Gastroesophageal sphincter (tissue), 3 donors: ENCODE data around the gene ANKS1B.

ENCODE experiments used
- EP300 ChIP-seq: sonication (generic); formaldehyde crosslinking; IDR thresholded peaks from one replicate; pipeline ENCODE4 v1.6.1; 2017; ENCODE audit warnings: antibody characterized with exemption, mild to moderate bottlenecking
- POLR2A ChIP-seq, 2 donors: fragments of 450-650 bp; IDR thresholded peaks; one replicate each; pipeline ENCODE4 v1.6.1; 2017; ENCODE audit warnings: antibody characterized with exemption in 2 of 2, mild to moderate bottlenecking in 2 of 2, moderate library complexity in 1 of 2
- TF ChIP-seq, protein P1 (sequence below), 4 experiments: fragments of 200-600 bp in 2 of 4; fragments of 450-650 bp in 2 of 4; sonication (generic) in 1 of 4; IDR thresholded peaks; one replicate each; pipeline ENCODE4 v1.5.1; 2017 to 2019; ENCODE audit warnings: antibody characterized with exemption in 4 of 4, mild to moderate bottlenecking in 2 of 4, moderate library complexity in 2 of 4

- TF ChIP-seq, protein P1, sequence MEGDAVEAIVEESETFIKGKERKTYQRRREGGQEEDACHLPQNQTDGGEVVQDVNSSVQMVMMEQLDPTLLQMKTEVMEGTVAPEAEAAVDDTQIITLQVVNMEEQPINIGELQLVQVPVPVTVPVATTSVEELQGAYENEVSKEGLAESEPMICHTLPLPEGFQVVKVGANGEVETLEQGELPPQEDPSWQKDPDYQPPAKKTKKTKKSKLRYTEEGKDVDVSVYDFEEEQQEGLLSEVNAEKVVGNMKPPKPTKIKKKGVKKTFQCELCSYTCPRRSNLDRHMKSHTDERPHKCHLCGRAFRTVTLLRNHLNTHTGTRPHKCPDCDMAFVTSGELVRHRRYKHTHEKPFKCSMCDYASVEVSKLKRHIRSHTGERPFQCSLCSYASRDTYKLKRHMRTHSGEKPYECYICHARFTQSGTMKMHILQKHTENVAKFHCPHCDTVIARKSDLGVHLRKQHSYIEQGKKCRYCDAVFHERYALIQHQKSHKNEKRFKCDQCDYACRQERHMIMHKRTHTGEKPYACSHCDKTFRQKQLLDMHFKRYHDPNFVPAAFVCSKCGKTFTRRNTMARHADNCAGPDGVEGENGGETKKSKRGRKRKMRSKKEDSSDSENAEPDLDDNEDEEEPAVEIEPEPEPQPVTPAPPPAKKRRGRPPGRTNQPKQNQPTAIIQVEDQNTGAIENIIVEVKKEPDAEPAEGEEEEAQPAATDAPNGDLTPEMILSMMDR (IDR thresholded peaks at IDR 0.05), result no peak
- TF ChIP-seq EP300 (no peak), POLR2A (IDR thresholded peaks at IDR 0.05) (no peak)
These were observed 1168.0 kb downstream of the ANKS1B start for GRCh38 chr12:98816720-98817119.
